ENCODE data around the gene FLRT2.

The FLRT2 gene

DNA sequence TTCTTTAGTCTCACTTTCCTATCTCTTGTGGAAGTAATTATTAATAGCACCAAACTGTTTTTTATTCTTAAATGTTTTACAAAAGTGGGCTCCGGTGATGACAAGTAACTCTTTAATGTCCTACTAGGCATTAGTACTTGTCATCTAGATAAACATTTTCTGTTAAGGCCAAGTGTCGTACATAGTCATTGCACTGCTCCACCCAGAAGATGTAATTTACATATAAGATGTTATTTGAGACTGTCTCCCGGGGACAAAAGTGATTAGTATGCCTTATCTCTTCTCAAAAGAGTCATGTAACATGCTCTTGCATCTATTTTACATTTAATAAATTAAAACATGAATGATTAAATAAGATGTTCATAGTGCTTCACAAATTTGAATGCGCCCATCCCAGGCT, 88.4 kb downstream of the FLRT2 start:
- Mint-ChIP-seq H3K4me3 (no peak overlapping the region), H3K27ac (ENCODE audit: low read depth) (no peak overlapping the region), H3K9me3 (no peaks in the 10 kb centered on the region), H3K36me3 (ENCODE audit: insufficient read depth) (no peaks in the 10 kb centered on the region), H3K27me3 (no peaks in the 10 kb centered on the region), H3K4me1 (no peaks in the 10 kb centered on the region)
- DNase-seq (ENCODE audit: low spot score in 2 of 2), result no peak
- ATAC-seq (replicated peaks; ENCODE audit: extremely low read depth, poor library complexity, severe bottlenecking), result no peak

DNA sequence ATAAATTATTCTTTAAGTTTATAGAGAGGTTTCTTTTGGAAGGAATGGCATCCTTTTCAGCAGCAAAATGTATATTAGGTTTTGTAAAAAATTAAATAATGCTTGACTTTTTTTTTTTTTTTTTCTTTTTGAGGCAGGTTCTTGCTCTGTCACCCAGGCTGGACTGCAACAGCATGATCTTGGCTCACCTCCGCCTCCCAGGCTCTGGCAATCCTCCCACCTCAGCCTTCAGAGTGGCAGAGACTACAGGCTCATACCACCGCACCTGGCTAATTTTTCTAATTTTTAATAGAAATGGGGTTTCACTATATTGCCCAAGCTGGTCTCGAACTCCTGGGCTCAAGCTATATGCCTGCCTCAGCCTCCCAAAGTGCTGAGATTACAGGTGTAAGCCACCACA, 89.0 kb downstream of the FLRT2 start:
- Mint-ChIP-seq H3K36me3 (ENCODE audit: insufficient read depth) (no peaks in the 10 kb centered on the region), H3K4me3 (no peak overlapping the region), H3K27me3 (no peaks in the 10 kb centered on the region), H3K4me1 (no peaks in the 10 kb centered on the region), H3K27ac (ENCODE audit: low read depth) (no peak overlapping the region), H3K9me3 (no peaks in the 10 kb centered on the region)
- no peak for ATAC-seq (replicated peaks; ENCODE audit: extremely low read depth, poor library complexity, severe bottlenecking)
- DNase-seq (ENCODE audit: low spot score in 2 of 2), result no peak

DNA sequence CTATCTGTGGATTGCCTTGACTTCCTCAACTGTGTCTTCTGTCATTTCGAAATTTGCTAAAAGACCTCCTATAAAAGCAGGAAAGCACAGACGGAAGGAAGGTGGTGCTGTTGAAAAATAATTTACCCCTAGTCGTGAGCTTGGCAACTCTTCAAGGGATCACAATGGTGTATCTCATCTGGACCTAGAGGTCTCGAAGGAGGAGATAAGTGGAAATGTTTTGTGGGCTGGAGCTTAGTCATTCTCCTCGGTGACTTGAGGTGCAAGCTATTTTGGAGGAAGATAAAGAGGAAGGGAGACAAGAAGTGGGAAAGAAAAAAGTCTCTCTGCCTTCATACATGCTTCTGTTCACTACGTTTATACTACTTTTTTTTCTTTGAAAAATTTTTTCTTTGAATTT, 89.9 kb downstream of the FLRT2 start:
- ATAC-seq (replicated peaks; ENCODE audit: extremely low read depth, poor library complexity, severe bottlenecking), result no peak
- Mint-ChIP-seq H3K4me3 (no peak overlapping the region), H3K4me1 (no peaks in the 10 kb centered on the region), H3K9me3 (peaks cover 5% of the 10 kb centered on the region), H3K36me3 (ENCODE audit: insufficient read depth) (no peaks in the 10 kb centered on the region), H3K27me3 (no peaks in the 10 kb centered on the region), H3K27ac (ENCODE audit: low read depth) (no peak overlapping the region)
- DNase-seq (ENCODE audit: low spot score in 2 of 2), result no peak

DNA sequence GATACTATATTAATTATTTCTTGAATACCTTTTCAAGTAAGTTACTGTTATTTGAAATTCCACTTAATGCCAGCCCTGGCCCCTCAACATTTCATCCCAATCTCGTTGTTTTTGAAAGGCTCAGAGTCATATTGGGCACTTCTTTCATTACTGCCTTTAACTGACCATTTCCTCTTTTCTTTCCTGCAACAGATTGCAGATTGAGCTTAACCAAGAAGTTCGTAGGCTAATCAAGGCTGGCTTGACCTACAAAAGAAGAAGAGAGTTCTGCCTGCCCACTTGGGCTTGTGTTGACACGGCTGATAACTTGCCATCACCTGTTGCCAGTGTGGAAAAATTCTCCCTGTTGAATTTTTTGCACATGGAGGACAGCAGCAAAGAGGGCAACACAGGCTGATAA, 91.0 kb downstream of the FLRT2 start:
- no peaks in the 10 kb centered on the region for H3K4me1 Mint-ChIP-seq
- DNase-seq (ENCODE audit: low spot score in 2 of 2) (no peak), ATAC-seq (replicated peaks; ENCODE audit: extremely low read depth, poor library complexity, severe bottlenecking) (no peak)
- peaks cover 5% of the 10 kb centered on the region for H3K9me3 Mint-ChIP-seq
- no peak overlapping the region for H3K27ac Mint-ChIP-seq (ENCODE audit: low read depth)
- H3K27me3 Mint-ChIP-seq, result no peaks in the 10 kb centered on the region
- H3K36me3 Mint-ChIP-seq (ENCODE audit: insufficient read depth), result no peaks in the 10 kb centered on the region
- no peak overlapping the region for H3K4me3 Mint-ChIP-seq

DNA sequence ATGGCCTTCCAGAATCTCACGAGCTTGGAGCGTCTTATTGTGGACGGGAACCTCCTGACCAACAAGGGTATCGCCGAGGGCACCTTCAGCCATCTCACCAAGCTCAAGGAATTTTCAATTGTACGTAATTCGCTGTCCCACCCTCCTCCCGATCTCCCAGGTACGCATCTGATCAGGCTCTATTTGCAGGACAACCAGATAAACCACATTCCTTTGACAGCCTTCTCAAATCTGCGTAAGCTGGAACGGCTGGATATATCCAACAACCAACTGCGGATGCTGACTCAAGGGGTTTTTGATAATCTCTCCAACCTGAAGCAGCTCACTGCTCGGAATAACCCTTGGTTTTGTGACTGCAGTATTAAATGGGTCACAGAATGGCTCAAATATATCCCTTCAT, 92.2 kb downstream of the FLRT2 start:
- Mint-ChIP-seq H3K9me3 (peaks cover 5% of the 10 kb centered on the region), H3K27ac (ENCODE audit: low read depth) (no peak overlapping the region), H3K4me1 (no peaks in the 10 kb centered on the region), H3K4me3 (no peak overlapping the region), H3K36me3 (ENCODE audit: insufficient read depth) (no peaks in the 10 kb centered on the region), H3K27me3 (no peaks in the 10 kb centered on the region)
- no peak for ATAC-seq (replicated peaks; ENCODE audit: extremely low read depth, poor library complexity, severe bottlenecking)
- no peak for DNase-seq (ENCODE audit: low spot score in 2 of 2)

DNA sequence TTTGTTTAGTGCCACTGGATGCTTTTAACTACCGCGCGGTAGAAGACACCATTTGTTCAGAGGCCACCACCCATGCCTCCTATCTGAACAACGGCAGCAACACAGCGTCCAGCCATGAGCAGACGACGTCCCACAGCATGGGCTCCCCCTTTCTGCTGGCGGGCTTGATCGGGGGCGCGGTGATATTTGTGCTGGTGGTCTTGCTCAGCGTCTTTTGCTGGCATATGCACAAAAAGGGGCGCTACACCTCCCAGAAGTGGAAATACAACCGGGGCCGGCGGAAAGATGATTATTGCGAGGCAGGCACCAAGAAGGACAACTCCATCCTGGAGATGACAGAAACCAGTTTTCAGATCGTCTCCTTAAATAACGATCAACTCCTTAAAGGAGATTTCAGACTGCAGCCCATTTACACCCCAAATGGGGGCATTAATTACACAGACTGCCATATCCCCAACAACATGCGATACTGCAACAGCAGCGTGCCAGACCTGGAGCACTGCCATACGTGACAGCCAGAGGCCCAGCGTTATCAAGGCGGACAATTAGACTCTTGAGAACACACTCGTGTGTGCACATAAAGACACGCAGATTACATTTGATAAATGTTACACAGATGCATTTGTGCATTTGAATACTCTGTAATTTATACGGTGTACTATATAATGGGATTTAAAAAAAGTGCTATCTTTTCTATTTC, 93.2 kb downstream of the FLRT2 start:
- ATAC-seq (replicated peaks; ENCODE audit: extremely low read depth, poor library complexity, severe bottlenecking), result no peak
- no peaks in the 10 kb centered on the region for H3K4me1 Mint-ChIP-seq
- peaks cover 5% of the 10 kb centered on the region for H3K9me3 Mint-ChIP-seq
- H3K27me3 Mint-ChIP-seq, result no peaks in the 10 kb centered on the region
- DNase-seq (ENCODE audit: low spot score in 2 of 2), result no peak
- no peak overlapping the region for H3K27ac Mint-ChIP-seq (ENCODE audit: low read depth)
- H3K36me3 Mint-ChIP-seq (ENCODE audit: insufficient read depth), result no peaks in the 10 kb centered on the region
- H3K4me3 Mint-ChIP-seq, result no peak overlapping the region

DNA sequence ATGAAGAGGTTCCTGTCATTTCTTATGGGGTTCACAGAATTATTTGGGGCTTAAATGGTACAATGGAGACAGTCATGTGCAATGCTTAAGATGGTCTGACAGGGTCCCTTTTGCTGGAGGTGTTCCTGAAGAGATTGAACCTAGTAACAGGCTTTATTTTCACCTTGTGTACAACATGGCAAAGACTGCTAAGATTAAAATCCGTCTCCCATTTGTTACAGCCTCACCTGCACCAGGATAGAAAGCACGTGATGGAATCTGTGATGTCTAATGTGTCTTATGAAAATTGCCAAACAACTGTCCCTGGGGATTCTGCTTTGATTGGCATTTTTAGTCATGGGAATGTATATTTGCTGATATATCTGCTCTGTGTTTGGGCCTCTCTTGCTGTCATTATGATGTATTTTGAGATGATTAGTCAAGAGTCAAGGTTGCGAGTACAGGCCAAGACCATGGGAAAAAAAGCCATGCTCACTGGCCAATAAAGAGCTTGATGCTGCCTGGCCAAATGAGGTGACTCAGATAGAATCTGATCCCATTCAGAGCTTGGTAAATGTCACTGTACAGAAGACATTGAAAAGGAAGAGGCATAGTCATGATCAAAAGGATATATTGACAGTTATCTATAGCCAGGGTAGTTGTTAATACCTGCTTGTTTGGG, 96.1 kb downstream of the FLRT2 start:
- H3K36me3 Mint-ChIP-seq (ENCODE audit: insufficient read depth), result no peaks in the 10 kb centered on the region
- no peak for DNase-seq (ENCODE audit: low spot score in 2 of 2)
- no peak overlapping the region for H3K4me3 Mint-ChIP-seq
- H3K4me1 Mint-ChIP-seq, result no peaks in the 10 kb centered on the region
- H3K27ac Mint-ChIP-seq (ENCODE audit: low read depth), result no peak overlapping the region
- H3K9me3 Mint-ChIP-seq, result peaks cover 5% of the 10 kb centered on the region
- ATAC-seq (replicated peaks; ENCODE audit: extremely low read depth, poor library complexity, severe bottlenecking), result no peak
- H3K27me3 Mint-ChIP-seq, result no peaks in the 10 kb centered on the region

DNA sequence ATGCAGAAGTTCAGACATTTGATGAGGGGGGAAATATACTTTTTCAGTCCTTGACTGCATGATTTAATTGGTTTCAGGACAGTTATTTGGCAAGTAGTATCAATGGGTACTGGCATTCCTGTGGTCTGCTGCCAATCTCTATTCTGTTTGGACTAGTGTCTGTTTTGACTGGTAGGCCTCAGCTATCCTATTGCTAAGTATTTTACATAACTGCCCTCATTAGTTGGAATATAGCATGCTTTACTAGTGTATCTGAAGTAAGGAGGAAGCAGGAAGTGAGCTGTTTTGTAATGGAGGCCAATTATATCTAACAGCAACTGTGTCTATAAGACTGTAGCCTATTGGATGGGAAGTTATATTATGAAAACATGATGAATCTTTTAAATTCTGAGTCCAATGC, 104.3 kb downstream of the FLRT2 start:
- Mint-ChIP-seq H3K9me3 (no peaks in the 10 kb centered on the region), H3K36me3 (ENCODE audit: insufficient read depth) (no peaks in the 10 kb centered on the region), H3K27me3 (no peaks in the 10 kb centered on the region), H3K4me3 (no peak overlapping the region), H3K4me1 (no peaks in the 10 kb centered on the region), H3K27ac (ENCODE audit: low read depth) (no peak overlapping the region)
- ATAC-seq (replicated peaks; ENCODE audit: extremely low read depth, poor library complexity, severe bottlenecking) (no peak), DNase-seq (ENCODE audit: low spot score in 2 of 2) (no peak)

DNA sequence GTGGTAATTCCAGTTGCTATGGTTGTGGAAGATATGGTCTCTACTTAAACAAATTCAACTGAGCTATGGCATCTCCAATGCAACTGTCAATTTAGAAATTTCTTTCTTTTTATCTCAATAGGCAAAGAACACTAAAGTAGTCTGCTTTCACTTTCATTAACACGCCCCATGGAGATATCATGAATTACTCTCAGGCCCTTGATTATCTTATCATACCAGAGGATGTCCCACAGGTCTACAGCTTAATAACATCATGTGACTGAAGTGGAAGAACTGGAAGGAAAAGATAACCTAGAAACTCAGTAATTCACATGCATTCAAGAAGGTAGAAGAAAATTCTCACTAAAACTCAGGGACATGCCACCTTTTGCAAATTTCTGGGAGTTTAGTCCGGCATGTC, 114.3 kb downstream of the FLRT2 start:
- DNase-seq (ENCODE audit: low spot score in 2 of 2) (no peak), ATAC-seq (replicated peaks; ENCODE audit: extremely low read depth, poor library complexity, severe bottlenecking) (no peak)
- Mint-ChIP-seq H3K27ac (ENCODE audit: low read depth) (no peak overlapping the region), H3K27me3 (no peaks in the 10 kb centered on the region), H3K36me3 (ENCODE audit: insufficient read depth) (no peaks in the 10 kb centered on the region), H3K4me1 (no peaks in the 10 kb centered on the region), H3K9me3 (no peaks in the 10 kb centered on the region), H3K4me3 (no peak overlapping the region)

DNA sequence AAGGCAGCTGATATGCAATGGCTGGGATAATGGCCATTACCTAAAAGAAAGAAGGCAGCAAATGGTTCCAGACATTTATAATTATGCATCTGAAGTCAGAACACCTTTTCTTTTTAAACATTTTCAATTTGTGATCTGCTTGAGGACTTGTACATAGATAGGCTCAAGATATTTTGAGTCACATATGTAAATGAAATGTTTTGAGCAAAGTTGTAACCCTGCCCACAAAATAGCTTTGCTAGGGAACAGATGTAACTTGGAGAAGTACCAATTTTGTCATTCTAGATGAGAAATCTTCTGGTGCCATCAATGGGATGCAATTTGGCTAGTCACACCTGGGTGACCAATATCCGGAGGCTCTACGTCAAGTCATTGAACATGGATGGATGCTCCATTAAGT, 123.1 kb downstream of the FLRT2 start:
- H3K27ac Mint-ChIP-seq (ENCODE audit: low read depth), result no peak overlapping the region
- no peaks in the 10 kb centered on the region for H3K9me3 Mint-ChIP-seq
- ATAC-seq (replicated peaks; ENCODE audit: extremely low read depth, poor library complexity, severe bottlenecking) (no peak), DNase-seq (ENCODE audit: low spot score in 2 of 2) (no peak)
- no peak overlapping the region for H3K4me3 Mint-ChIP-seq
- H3K36me3 Mint-ChIP-seq (ENCODE audit: insufficient read depth), result no peaks in the 10 kb centered on the region
- H3K4me1 Mint-ChIP-seq, result no peaks in the 10 kb centered on the region
- no peaks in the 10 kb centered on the region for H3K27me3 Mint-ChIP-seq

DNA sequence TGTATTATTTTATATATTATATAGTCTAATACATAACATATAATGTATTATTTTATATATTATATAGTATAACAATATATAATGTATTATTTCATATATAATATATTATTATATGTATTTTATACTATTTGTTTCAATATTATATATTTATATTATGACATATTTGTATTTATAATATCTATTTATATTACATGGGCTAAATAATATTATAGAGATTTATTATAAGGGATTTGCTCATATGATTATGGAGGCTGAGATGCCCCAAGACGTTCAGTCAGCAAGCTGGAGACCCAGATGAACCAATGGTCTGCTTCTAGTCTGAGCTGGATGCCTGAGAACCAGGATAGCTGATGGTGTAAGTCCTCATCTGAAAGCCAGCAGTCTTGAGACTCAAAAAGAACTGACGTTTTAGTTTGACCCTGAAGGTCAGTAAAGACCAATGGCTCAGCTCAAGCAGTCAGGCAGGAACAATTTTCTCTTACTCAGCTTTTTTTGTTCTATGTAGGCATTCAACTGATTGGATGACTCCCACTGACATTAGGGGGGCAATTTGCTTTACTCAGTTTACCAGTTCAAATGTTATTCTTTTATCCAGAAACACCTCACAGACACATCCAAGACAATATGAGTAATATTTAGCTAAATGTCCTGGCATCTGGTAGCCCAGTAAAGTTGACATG, 130.4 kb downstream of the FLRT2 start:
- DNase-seq (ENCODE audit: low spot score in 2 of 2), result no peak
- no peaks in the 10 kb centered on the region for H3K9me3 Mint-ChIP-seq
- H3K27me3 Mint-ChIP-seq, result no peaks in the 10 kb centered on the region
- H3K4me1 Mint-ChIP-seq, result no peaks in the 10 kb centered on the region
- no peaks in the 10 kb centered on the region for H3K36me3 Mint-ChIP-seq (ENCODE audit: insufficient read depth)
- ATAC-seq (replicated peaks; ENCODE audit: extremely low read depth, poor library complexity, severe bottlenecking), result no peak
- H3K4me3 Mint-ChIP-seq, result no peak overlapping the region
- H3K27ac Mint-ChIP-seq (ENCODE audit: low read depth), result no peak overlapping the region

DNA sequence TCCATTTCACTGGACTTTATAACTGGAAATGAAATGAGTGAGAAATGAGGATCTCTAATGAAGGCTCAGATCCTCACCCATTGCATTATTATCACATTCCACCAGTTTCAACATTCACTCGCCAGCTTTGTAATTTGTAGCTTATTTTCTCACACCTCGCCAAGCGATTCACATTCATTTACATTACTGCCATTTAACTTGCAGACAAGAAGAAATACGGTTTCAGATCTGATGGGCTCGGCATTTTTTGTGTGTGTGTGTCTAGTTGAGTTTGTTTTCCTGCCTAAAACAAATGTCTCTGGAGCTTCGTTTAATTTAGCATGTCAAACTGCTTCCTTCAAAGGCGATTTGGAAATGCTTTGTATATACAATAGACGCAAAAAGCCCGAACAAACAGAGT, 132.2 kb downstream of the FLRT2 start:
- H3K27ac Mint-ChIP-seq (ENCODE audit: low read depth), result no peak overlapping the region
- no peaks in the 10 kb centered on the region for H3K36me3 Mint-ChIP-seq (ENCODE audit: insufficient read depth)
- no peaks in the 10 kb centered on the region for H3K27me3 Mint-ChIP-seq
- H3K4me3 Mint-ChIP-seq, result no peak overlapping the region
- no peak for ATAC-seq (replicated peaks; ENCODE audit: extremely low read depth, poor library complexity, severe bottlenecking)
- H3K9me3 Mint-ChIP-seq, result no peaks in the 10 kb centered on the region
- H3K4me1 Mint-ChIP-seq, result no peaks in the 10 kb centered on the region
- DNase-seq (ENCODE audit: low spot score in 2 of 2), result no peak

DNA sequence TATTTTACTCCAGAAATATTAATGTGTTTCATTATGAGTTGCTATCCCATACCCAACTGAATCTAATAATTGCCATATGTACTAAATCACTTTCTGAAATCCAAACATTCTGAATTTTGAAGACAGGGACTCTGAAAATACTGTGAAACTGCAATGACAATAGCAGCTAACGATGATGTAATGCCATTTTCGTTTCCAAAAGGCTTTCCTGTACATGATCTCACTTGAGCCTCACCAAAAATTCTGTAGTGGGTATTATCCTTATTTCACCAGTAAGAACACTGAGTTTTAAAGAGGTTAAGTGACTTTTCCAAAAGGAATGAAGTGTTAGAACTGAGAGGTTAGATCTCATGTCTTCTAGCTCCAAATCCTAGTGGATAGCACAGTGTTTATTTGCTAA, 133.3 kb downstream of the FLRT2 start:
- no peak overlapping the region for H3K27ac Mint-ChIP-seq (ENCODE audit: low read depth)
- H3K4me1 Mint-ChIP-seq, result no peaks in the 10 kb centered on the region
- no peaks in the 10 kb centered on the region for H3K9me3 Mint-ChIP-seq
- H3K4me3 Mint-ChIP-seq, result no peak overlapping the region
- no peak for ATAC-seq (replicated peaks; ENCODE audit: extremely low read depth, poor library complexity, severe bottlenecking)
- H3K36me3 Mint-ChIP-seq (ENCODE audit: insufficient read depth), result no peaks in the 10 kb centered on the region
- no peak for DNase-seq (ENCODE audit: low spot score in 2 of 2)
- no peaks in the 10 kb centered on the region for H3K27me3 Mint-ChIP-seq
